Peyer's patch (tissue), 4 donors: ENCODE results near the gene NENF.

Experiments used
- CTCF ChIP-seq, 6 experiments: fragments of 450-650 bp in 4 of 6; fragments of 200-600 bp in 2 of 6; sonication (generic) in 1 of 6; IDR thresholded peaks; one replicate each; pipeline ENCODE4 v1.5.1; 2017 to 2019; ENCODE audit warnings: antibody characterized with exemption in 6 of 6, mild to moderate bottlenecking in 3 of 6, moderate library complexity in 1 of 6
- POLR2A ChIP-seq, 2 donors: fragments of 450-650 bp; IDR thresholded peaks; one replicate each; pipeline ENCODE4 v1.5.1; 2017; ENCODE audit warnings: antibody characterized with exemption in 2 of 2, mild to moderate bottlenecking in 2 of 2, moderate library complexity in 2 of 2

GRCh38 chr1:212438831-212439237 is 6.1 kb downstream of the NENF start:
- TF ChIP-seq CTCF (IDR thresholded peaks at IDR 0.05) (no peak), POLR2A (IDR thresholded peaks at IDR 0.05) (no peak)
